C4-2B (cell line): Measurements from ENCODE around the gene OR10A2.

Experiments
- CTCF ChIP-seq: fragments of 450-650 bp; conservative IDR thresholded peaks from 2 replicates; pipeline ENCODE4 v1.5.1; 2017; ENCODE audit warnings: mild to moderate bottlenecking
- ZFX ChIP-seq: fragments of 450-650 bp; IDR thresholded peaks from 2 replicates; pipeline ENCODE4 v1.6.1; 2017

- no peak for TF ChIP-seq CTCF
- no peak for TF ChIP-seq ZFX
Measured at GRCh38 chr11:6920702-6921101, 57.8 kb downstream of the OR10A2 start, which contains the start of gene OR2D3.
